GM08714 (cell line): ENCODE results near the gene RTKN2.

ENCODE experiments used
- H3K4me3 ChIP-seq: fragments of 200-500 bp; sonication (Bioruptor generic); 2 replicates; pipeline ENCODE4 v1.5.1; 2014; ENCODE audit warnings: mild to moderate bottlenecking, low read length, inconsistent platforms
- ZNF274 ChIP-seq: IDR thresholded peaks from 2 replicates; pipeline ENCODE4 v1.6.1; 2012; ENCODE audit warnings: mild to moderate bottlenecking, low read depth, low read length

RTKN2 gene

GRCh38 chr10:62217683-62218082 lies 51.0 kb downstream of the RTKN2 start:
- H3K4me3 ChIP-seq: no peak overlapping the region

GRCh38 chr10:62214364-62214874 lies 54.2 kb downstream of the RTKN2 start:
- no peak for TF ChIP-seq ZNF274

More at GRCh38 chr10:62217683-62218082, 51.0 kb downstream of the RTKN2 start:
- no peak for TF ChIP-seq ZNF274

GRCh38 chr10:62205750-62206399 lies 62.8 kb downstream of the RTKN2 start:
- H3K4me3 ChIP-seq: no peak overlapping the region
- no peak for TF ChIP-seq ZNF274

More at GRCh38 chr10:62214364-62214874, 54.2 kb downstream of the RTKN2 start:
- no peak overlapping the region for H3K4me3 ChIP-seq

- no peak overlapping the region for H3K4me3 ChIP-seq
- no peak for TF ChIP-seq ZNF274
These were observed 69.1 kb downstream of the RTKN2 start for GRCh38 chr10:62199584-62199983.

- no peak for TF ChIP-seq ZNF274
These were observed 72.1 kb downstream of the RTKN2 start for GRCh38 chr10:62196528-62196927.

GRCh38 chr10:62195675-62195926 lies 73.0 kb downstream of the RTKN2 start:
- TF ChIP-seq ZNF274: no peak
- H3K4me3 ChIP-seq: no peak overlapping the region

More at GRCh38 chr10:62196528-62196927, 72.1 kb downstream of the RTKN2 start:
- H3K4me3 ChIP-seq: no peak overlapping the region

- TF ChIP-seq ZNF274: no peak
- no peak overlapping the region for H3K4me3 ChIP-seq
These were observed 73.5 kb downstream of the RTKN2 start for GRCh38 chr10:62194924-62195674.

- no peak overlapping the region for H3K4me3 ChIP-seq
- no peak for TF ChIP-seq ZNF274
These were observed 75.2 kb downstream of the RTKN2 start for GRCh38 chr10:62193479-62193878.

GRCh38 chr10:62189131-62189530 lies 79.5 kb downstream of the RTKN2 start:
- no peak for TF ChIP-seq ZNF274
- H3K4me3 ChIP-seq: no peak overlapping the region

GRCh38 chr10:62188021-62188616 lies 80.5 kb downstream of the RTKN2 start:
- no peak for TF ChIP-seq ZNF274
- H3K4me3 ChIP-seq: no peak overlapping the region

- TF ChIP-seq ZNF274: no peak
- H3K4me3 ChIP-seq: no peak overlapping the region
These were observed 81.5 kb downstream of the RTKN2 start for GRCh38 chr10:62186999-62187675.

- no peak for TF ChIP-seq ZNF274
- no peak overlapping the region for H3K4me3 ChIP-seq
These were observed 82.5 kb downstream of the RTKN2 start for GRCh38 chr10:62185919-62186692.

- H3K4me3 ChIP-seq: no peak overlapping the region
- TF ChIP-seq ZNF274: no peak
These were observed 84.5 kb downstream of the RTKN2 start for GRCh38 chr10:62183857-62184795.
